OCI-LY1 (cell line): ENCODE measurements around the gene QTRT2.

Experiments
- H2AFZ ChIP-seq: fragments of 200-600 bp; sonication (generic), shearing (Covaris generic); 2 replicates; pipeline ENCODE4 v1.6.0; 2014; ENCODE audit warnings: antibody characterized with exemption, mild to moderate bottlenecking, low read length
- H3F3A ChIP-seq: fragments of 200-600 bp; sonication (generic), shearing (Covaris generic); 2 replicates; pipeline ENCODE4 v1.6.0; 2014; ENCODE audit warnings: mild to moderate bottlenecking, antibody characterized with exemption, low read length, moderate library complexity; ENCODE audit not compliant: insufficient read depth
- H3K27ac ChIP-seq: fragments of 200-600 bp; sonication (generic); 2 replicates; pipeline ENCODE4 v1.5.1; 2014; ENCODE audit warnings: low read length, mixed run types, mild to moderate bottlenecking, low read depth; ENCODE audit not compliant: poor library complexity, severe bottlenecking
- H3K27me3 ChIP-seq: fragments of 200-600 bp; sonication (generic); 2 replicates; pipeline ENCODE4 v1.6.0; 2014; ENCODE audit warnings: antibody characterized with exemption, mild to moderate bottlenecking, low read length, moderate library complexity; ENCODE audit not compliant: insufficient read depth
- H3K36me3 ChIP-seq: fragments of 200-600 bp; sonication (generic); 2 replicates; pipeline ENCODE4 v1.6.1; 2014; ENCODE audit warnings: mild to moderate bottlenecking, antibody characterized with exemption, low read length, moderate library complexity, mixed read lengths; ENCODE audit not compliant: insufficient read depth
- H3K4me1 ChIP-seq: fragments of 200-600 bp; sonication (generic); 2 replicates; pipeline ENCODE4 v1.5.1; 2014; ENCODE audit warnings: mild to moderate bottlenecking, low read length, moderate library complexity; ENCODE audit not compliant: insufficient read depth, severe bottlenecking
- H3K4me2 ChIP-seq: fragments of 200-600 bp; sonication (generic), shearing (Covaris generic); 2 replicates; pipeline ENCODE4 v1.6.1; 2014; ENCODE audit warnings: low read length
- H3K4me3 ChIP-seq: fragments of 200-600 bp; sonication (generic); 2 replicates; pipeline ENCODE4 v1.5.1; 2014; ENCODE audit warnings: low read length, low read depth, mild to moderate bottlenecking, mixed read lengths; ENCODE audit not compliant: poor library complexity, severe bottlenecking
- H3K79me2 ChIP-seq: fragments of 200-600 bp; shearing (Covaris generic); 2 replicates; pipeline ENCODE4 v1.6.1; 2016; ENCODE audit warnings: mixed run types, low read length, mixed read lengths; ENCODE audit not compliant: insufficient read depth
- H3K9ac ChIP-seq: fragments of 200-600 bp; sonication (generic), shearing (Covaris generic); 2 replicates; pipeline ENCODE4 v1.6.1; 2014; ENCODE audit warnings: mild to moderate bottlenecking, low read length, mixed read lengths
- H3K9me2 ChIP-seq: fragments of 200-600 bp; sonication (generic), shearing (Covaris generic); 2 replicates; pipeline ENCODE4 v1.6.1; 2014; ENCODE audit warnings: low read depth, mild to moderate bottlenecking, low read length, mixed read lengths
- H3K9me3 ChIP-seq: fragments of 200-600 bp; shearing (Covaris generic); 2 replicates; pipeline ENCODE4 v1.6.1; 2014; ENCODE audit warnings: low read length, mixed read lengths
- H4K20me1 ChIP-seq: fragments of 200-600 bp; sonication (generic), shearing (Covaris generic); 2 replicates; pipeline ENCODE4 v1.6.0; 2016; ENCODE audit warnings: mild to moderate bottlenecking, low read length; ENCODE audit not compliant: insufficient read depth
- EZH2 ChIP-seq: fragments of 200-600 bp; sonication (generic), shearing (Covaris generic); IDR thresholded peaks from 2 replicates; pipeline ENCODE4 v1.8.0; 2017; ENCODE audit warnings: borderline replicate concordance, mixed run types, mild to moderate bottlenecking, antibody characterized with exemption, low read length, moderate library complexity, mixed read lengths
- TF ChIP-seq, protein P1 (sequence below): fragments of 200-600 bp; sonication (generic), shearing (Covaris generic); IDR thresholded peaks from 2 replicates; pipeline ENCODE4 v1.5.1; 2017; ENCODE audit warnings: mild to moderate bottlenecking, antibody characterized with exemption, low read length, moderate library complexity, mixed read lengths

QTRT2 gene

DNA sequence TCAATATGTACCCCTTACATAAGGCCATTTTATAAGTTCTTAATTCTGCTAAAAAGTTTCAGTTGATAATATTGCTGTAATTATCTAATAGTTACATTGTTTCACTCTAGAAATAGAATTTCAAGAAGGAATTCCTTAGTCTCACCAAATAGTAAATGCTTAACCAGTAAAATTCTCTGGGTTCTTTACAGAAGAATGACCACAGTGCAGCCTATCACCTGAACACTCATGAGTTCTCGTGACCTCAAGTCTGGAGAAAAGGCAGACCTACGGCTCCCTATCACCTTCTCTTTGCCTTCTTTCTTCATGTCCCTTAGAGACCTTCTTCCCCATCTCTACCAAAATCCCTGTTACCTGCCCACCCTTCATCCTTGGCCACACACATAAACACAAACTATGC is 31.1 kb upstream of the QTRT2 start:
- H3F3A ChIP-seq = no peaks in the 10 kb centered on the region
- H3K4me3 ChIP-seq = no peak overlapping the region
- H3K27me3 ChIP-seq = no peaks in the 10 kb centered on the region
- TF ChIP-seq, protein P1, sequence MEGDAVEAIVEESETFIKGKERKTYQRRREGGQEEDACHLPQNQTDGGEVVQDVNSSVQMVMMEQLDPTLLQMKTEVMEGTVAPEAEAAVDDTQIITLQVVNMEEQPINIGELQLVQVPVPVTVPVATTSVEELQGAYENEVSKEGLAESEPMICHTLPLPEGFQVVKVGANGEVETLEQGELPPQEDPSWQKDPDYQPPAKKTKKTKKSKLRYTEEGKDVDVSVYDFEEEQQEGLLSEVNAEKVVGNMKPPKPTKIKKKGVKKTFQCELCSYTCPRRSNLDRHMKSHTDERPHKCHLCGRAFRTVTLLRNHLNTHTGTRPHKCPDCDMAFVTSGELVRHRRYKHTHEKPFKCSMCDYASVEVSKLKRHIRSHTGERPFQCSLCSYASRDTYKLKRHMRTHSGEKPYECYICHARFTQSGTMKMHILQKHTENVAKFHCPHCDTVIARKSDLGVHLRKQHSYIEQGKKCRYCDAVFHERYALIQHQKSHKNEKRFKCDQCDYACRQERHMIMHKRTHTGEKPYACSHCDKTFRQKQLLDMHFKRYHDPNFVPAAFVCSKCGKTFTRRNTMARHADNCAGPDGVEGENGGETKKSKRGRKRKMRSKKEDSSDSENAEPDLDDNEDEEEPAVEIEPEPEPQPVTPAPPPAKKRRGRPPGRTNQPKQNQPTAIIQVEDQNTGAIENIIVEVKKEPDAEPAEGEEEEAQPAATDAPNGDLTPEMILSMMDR = no peak
- no peak for TF ChIP-seq EZH2
- H3K4me2 ChIP-seq = no peak overlapping the region
- no peaks in the 10 kb centered on the region for H3K9me3 ChIP-seq
- H3K9me2 ChIP-seq = no peaks in the 10 kb centered on the region
- no peak overlapping the region for H3K9ac ChIP-seq
- no peaks in the 10 kb centered on the region for H3K79me2 ChIP-seq
- H3K4me1 ChIP-seq = no peaks in the 10 kb centered on the region
- H3K36me3 ChIP-seq = no peaks in the 10 kb centered on the region
- H4K20me1 ChIP-seq = no peaks in the 10 kb centered on the region
- no peak overlapping the region for H2AFZ ChIP-seq
- no peak overlapping the region for H3K27ac ChIP-seq

DNA sequence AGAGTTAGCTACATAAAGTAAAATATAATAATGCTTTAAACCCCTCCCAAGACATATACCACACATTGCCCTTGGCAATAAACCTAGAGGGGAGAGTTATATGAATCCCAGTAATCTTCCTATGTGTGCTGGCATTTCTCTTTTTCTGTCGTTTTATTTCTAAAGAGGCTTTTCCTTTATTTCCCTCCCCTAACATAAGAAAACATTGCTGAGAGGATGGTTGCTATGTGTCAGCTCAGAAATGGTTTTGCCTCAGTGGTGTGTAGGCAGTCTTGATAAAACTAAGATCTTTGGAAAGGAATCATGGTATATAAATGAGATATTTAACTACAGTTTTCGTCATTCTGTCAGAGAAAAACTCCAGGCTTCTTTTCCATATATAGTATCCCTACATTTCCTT is 30.2 kb upstream of the QTRT2 start:
- H3F3A ChIP-seq = no peaks in the 10 kb centered on the region
- no peak overlapping the region for H3K4me2 ChIP-seq
- H3K36me3 ChIP-seq = no peaks in the 10 kb centered on the region
- H3K79me2 ChIP-seq = no peaks in the 10 kb centered on the region
- no peaks in the 10 kb centered on the region for H3K9me2 ChIP-seq
- no peak overlapping the region for H3K9ac ChIP-seq
- H2AFZ ChIP-seq = no peak overlapping the region
- TF ChIP-seq EZH2 = no peak
- TF ChIP-seq, protein P1 = no peak
- no peak overlapping the region for H3K27ac ChIP-seq
- no peaks in the 10 kb centered on the region for H3K4me1 ChIP-seq
- H4K20me1 ChIP-seq = no peaks in the 10 kb centered on the region
- H3K27me3 ChIP-seq = no peaks in the 10 kb centered on the region
- no peak overlapping the region for H3K4me3 ChIP-seq
- no peaks in the 10 kb centered on the region for H3K9me3 ChIP-seq

DNA sequence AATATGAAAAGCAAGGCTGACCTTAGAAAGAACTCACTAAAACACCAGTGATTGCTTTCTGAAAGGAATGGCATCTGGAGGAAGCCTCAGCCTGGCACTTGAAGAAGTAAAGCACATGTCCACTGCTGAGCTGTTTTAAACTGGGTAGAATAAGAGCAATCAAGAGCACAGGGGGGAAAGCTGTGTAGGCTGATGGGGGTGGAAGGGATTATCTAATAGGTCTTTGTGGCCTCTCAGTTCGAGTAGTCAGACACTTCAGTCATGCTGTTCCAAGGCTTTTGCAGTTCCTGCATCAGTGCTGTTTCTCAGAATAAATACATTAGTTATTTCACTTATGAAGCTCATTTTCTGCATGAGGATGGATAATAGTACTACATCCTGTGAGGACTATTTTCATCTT is 22.8 kb upstream of the QTRT2 start:
- Histone ChIP-seq H3K36me3 (no peaks in the 10 kb centered on the region), H3K27me3 (no peaks in the 10 kb centered on the region), H2AFZ (no peak overlapping the region), H3K4me2 (no peak overlapping the region), H3K4me1 (no peaks in the 10 kb centered on the region), H3F3A (no peaks in the 10 kb centered on the region), H3K9ac (no peak overlapping the region), H3K9me2 (no peaks in the 10 kb centered on the region), H3K4me3 (no peak overlapping the region), H3K27ac (no peak overlapping the region), H3K9me3 (no peaks in the 10 kb centered on the region), H3K79me2 (no peaks in the 10 kb centered on the region), H4K20me1 (no peaks in the 10 kb centered on the region)
- no peak for TF ChIP-seq EZH2
- TF ChIP-seq, protein P1 = no peak
